Femur (tissue), 1 donor: ENCODE measurements around the gene TICRR.
"Not testable (repeated sequence)": the region's sequence is repeated elsewhere in the genome, so short reads cannot be mapped to it uniquely, and the experiment has no call there.

Experiments used
- DNase-seq: peaks from one replicate; pipeline ENCODE4 v3.0.0-alpha.2; 2017

The TICRR gene

GRCh38 chr15:89566621-89567294, 8.5 kb upstream of the TICRR start:
- no peak for DNase-seq

GRCh38 chr15:89569090-89569745, 6.1 kb upstream of the TICRR start:
- DNase-seq = no peak

GRCh38 chr15:89575656-89576416, 567 bp downstream of the TICRR start:
- DNase-seq = peak; percentile 31

- DNase-seq = no peak
Observed at GRCh38 chr15:89576417-89576773, 1.1 kb downstream of the TICRR start.

GRCh38 chr15:89577776-89578115, 2.5 kb downstream of the TICRR start:
- DNase-seq = no peak

- no peak for DNase-seq
Observed at GRCh38 chr15:89578146-89578545, 2.9 kb downstream of the TICRR start.

GRCh38 chr15:89580747-89581146, 5.5 kb downstream of the TICRR start:
- not testable (repeated sequence) for DNase-seq

- DNase-seq = no peak
Observed at GRCh38 chr15:89586651-89587050, 11.4 kb downstream of the TICRR start.

GRCh38 chr15:89587955-89588354, 12.7 kb downstream of the TICRR start:
- no peak for DNase-seq

- no peak for DNase-seq
Observed at GRCh38 chr15:89591834-89592233, 16.6 kb downstream of the TICRR start.

- no peak for DNase-seq
Observed at GRCh38 chr15:89593018-89593417, 17.7 kb downstream of the TICRR start.

- DNase-seq = no peak
Observed at GRCh38 chr15:89599021-89599420, 23.8 kb downstream of the TICRR start.

GRCh38 chr15:89611317-89611716, 36.0 kb downstream of the TICRR start:
- no peak for DNase-seq

GRCh38 chr15:89613031-89613430, 37.8 kb downstream of the TICRR start:
- DNase-seq = no peak

GRCh38 chr15:89614164-89614563, 38.9 kb downstream of the TICRR start:
- DNase-seq = no peak

- DNase-seq = no peak
Observed at GRCh38 chr15:89615135-89615534, 39.9 kb downstream of the TICRR start.

- no peak for DNase-seq
Observed at GRCh38 chr15:89616228-89616627, 41.0 kb downstream of the TICRR start.

- DNase-seq = no peak
Observed at GRCh38 chr15:89621547-89621946, 46.3 kb downstream of the TICRR start.

- no peak for DNase-seq
Observed at GRCh38 chr15:89623165-89623564, 47.9 kb downstream of the TICRR start.

- DNase-seq = no peak
Observed at GRCh38 chr15:89625716-89626115, 50.4 kb downstream of the TICRR start.

- no peak for DNase-seq
Observed at GRCh38 chr15:89627256-89627970, 52.1 kb downstream of the TICRR start.

GRCh38 chr15:89628301-89628700, 53.0 kb downstream of the TICRR start:
- no peak for DNase-seq
